ENCODE measurements around the gene ZBTB40. TPM values are rescaled to one million over a fixed set of nuclear protein-coding genes. Genes with fewer than 3 reads are reported as not detected.

The ZBTB40 gene
- total RNA-seq, 1 experiment from 2014 or later, result 25.3 TPM

DNA sequence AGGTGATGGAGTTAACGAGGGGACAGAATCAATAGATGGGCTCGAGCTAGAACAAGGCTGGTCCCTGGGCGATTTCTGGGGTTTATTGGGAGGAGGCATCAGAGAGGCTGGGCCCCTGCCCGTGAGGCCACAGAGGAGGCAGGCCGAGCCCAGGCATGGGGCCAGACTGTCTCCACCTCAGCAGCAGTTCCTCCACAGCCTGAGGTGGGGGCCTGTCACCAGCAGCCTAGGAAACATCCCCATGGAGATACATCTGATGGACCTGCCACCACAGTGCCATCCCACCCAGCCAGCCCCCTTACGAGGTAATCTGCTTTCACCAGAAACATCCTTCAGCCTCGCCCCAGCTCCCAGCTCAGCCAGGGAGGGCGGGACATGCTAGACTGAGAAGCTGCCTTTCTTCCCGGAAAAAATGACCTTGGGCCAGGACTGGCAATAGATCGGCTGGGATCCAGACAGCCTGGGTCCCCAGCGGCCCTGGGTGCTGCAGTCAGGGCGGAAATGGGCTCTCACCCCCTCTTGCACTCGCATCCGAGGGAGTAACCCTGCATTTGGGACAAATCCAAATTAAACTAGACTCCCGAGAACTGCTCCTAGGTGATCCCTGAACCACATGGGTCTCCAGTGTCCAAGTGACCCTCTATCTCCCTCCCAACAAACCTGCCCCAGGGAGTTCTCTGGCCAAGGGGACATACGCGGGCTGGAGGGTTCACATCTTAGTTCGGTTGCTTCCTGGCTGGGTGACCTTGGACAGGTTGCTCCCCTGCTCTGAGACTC, 101.6 kb downstream of the ZBTB40 start:
- no peaks in the 10 kb centered on the region for H3K4me1 ChIP-seq (ENCODE audit: insufficient read depth, low read length, poor library complexity, severe bottlenecking)
- POLR2A ChIA-PET (ENCODE audit: low non-redundant PET), result no interaction called here
- TF ChIP-seq, protein P1, sequence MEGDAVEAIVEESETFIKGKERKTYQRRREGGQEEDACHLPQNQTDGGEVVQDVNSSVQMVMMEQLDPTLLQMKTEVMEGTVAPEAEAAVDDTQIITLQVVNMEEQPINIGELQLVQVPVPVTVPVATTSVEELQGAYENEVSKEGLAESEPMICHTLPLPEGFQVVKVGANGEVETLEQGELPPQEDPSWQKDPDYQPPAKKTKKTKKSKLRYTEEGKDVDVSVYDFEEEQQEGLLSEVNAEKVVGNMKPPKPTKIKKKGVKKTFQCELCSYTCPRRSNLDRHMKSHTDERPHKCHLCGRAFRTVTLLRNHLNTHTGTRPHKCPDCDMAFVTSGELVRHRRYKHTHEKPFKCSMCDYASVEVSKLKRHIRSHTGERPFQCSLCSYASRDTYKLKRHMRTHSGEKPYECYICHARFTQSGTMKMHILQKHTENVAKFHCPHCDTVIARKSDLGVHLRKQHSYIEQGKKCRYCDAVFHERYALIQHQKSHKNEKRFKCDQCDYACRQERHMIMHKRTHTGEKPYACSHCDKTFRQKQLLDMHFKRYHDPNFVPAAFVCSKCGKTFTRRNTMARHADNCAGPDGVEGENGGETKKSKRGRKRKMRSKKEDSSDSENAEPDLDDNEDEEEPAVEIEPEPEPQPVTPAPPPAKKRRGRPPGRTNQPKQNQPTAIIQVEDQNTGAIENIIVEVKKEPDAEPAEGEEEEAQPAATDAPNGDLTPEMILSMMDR (conservative IDR thresholded peaks at IDR 0.05; ENCODE audit: low read depth, low read length), result no peak
- no peak for TF ChIP-seq EZH2 (IDR thresholded peaks at IDR 0.05; ENCODE audit: borderline replicate concordance, low read depth, low read length, poor library complexity, severe bottlenecking)
- H3K27ac ChIP-seq (ENCODE audit: low read depth, low read length, poor library complexity, severe bottlenecking), result no peak overlapping the region
- CTCF ChIA-PET, result no interaction called here
- no peak for DNase-seq (ENCODE audit: low spot score)
- no TSS peak for BruUV-seq (replicated peaks)
- no peaks in the 10 kb centered on the region for H3K36me3 ChIP-seq (ENCODE audit: insufficient read depth, low read length, poor library complexity, severe bottlenecking)
- H3K27me3 ChIP-seq (replicated peaks; ENCODE audit: insufficient read depth, low read depth, low read length, poor library complexity), result peaks cover 43% of the 10 kb centered on the region
- intact Hi-C loops (cut with micrococcal nuclease; ENCODE audit: unreplicated experiment), result no loop called here
- H3K4me3 ChIP-seq (ENCODE audit: low read depth, low read length, poor library complexity, severe bottlenecking), result no peak overlapping the region
- H3K9me3 ChIP-seq (ENCODE audit: low read depth, low read length, poor library complexity, severe bottlenecking), result no peaks in the 10 kb centered on the region

GRCh38 chr1:22553991-22554522, 102.4 kb downstream of the ZBTB40 start:
- peaks cover 36% of the 10 kb centered on the region for H3K27me3 ChIP-seq (replicated peaks; ENCODE audit: insufficient read depth, low read depth, low read length, poor library complexity)
- intact Hi-C loops (cut with micrococcal nuclease; ENCODE audit: unreplicated experiment), result no loop called here
- no peaks in the 10 kb centered on the region for H3K36me3 ChIP-seq (ENCODE audit: insufficient read depth, low read length, poor library complexity, severe bottlenecking)
- H3K27ac ChIP-seq (ENCODE audit: low read depth, low read length, poor library complexity, severe bottlenecking), result no peak overlapping the region
- DNase-seq (ENCODE audit: low spot score), result no peak
- ChIA-PET CTCF (no interaction called here), POLR2A (ENCODE audit: low non-redundant PET) (no interaction called here)
- no peak overlapping the region for H3K4me3 ChIP-seq (ENCODE audit: low read depth, low read length, poor library complexity, severe bottlenecking)
- H3K9me3 ChIP-seq (ENCODE audit: low read depth, low read length, poor library complexity, severe bottlenecking), result no peaks in the 10 kb centered on the region
- TF ChIP-seq, protein P1 (conservative IDR thresholded peaks at IDR 0.05; ENCODE audit: low read depth, low read length), result no peak
- no peak for TF ChIP-seq EZH2 (IDR thresholded peaks at IDR 0.05; ENCODE audit: borderline replicate concordance, low read depth, low read length, poor library complexity, severe bottlenecking)
- no TSS peak for BruUV-seq (replicated peaks)
- H3K4me1 ChIP-seq (ENCODE audit: insufficient read depth, low read length, poor library complexity, severe bottlenecking), result no peaks in the 10 kb centered on the region

DNA sequence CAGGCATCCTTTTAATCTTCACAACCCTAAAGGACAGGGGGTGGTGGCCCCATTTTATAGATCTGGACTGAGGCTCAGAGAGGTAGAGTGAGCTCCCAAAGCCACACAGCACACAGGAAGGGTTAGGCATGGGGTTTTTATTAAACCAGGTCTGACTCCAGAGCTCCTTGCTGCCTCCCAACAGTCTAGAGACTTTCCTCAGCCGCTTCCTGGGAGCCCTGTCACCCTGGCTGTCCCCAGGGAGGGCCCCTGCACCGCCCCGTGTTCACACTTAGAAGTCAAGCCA, 103.7 kb downstream of the ZBTB40 start:
- BruUV-seq (replicated peaks), result no TSS peak

More for the DNA sequence above, 103.7 kb downstream of the ZBTB40 start:
- H3K27me3 ChIP-seq (replicated peaks; ENCODE audit: insufficient read depth, low read depth, low read length, poor library complexity), result peaks cover 48% of the 10 kb centered on the region
- intact Hi-C loops (cut with micrococcal nuclease; ENCODE audit: unreplicated experiment), result no loop called here
- no peaks in the 10 kb centered on the region for H3K9me3 ChIP-seq (ENCODE audit: low read depth, low read length, poor library complexity, severe bottlenecking)
- no peaks in the 10 kb centered on the region for H3K36me3 ChIP-seq (ENCODE audit: insufficient read depth, low read length, poor library complexity, severe bottlenecking)
- H3K4me1 ChIP-seq (ENCODE audit: insufficient read depth, low read length, poor library complexity, severe bottlenecking), result no peaks in the 10 kb centered on the region
- ChIA-PET CTCF (no interaction called here), POLR2A (ENCODE audit: low non-redundant PET) (interaction anchor here (0.5 kb wide), 1 partner anchor 33 kb away, joined by 4 read pairs; no protein-coding TSS in a partner anchor)
- no peak overlapping the region for H3K27ac ChIP-seq (ENCODE audit: low read depth, low read length, poor library complexity, severe bottlenecking)
- no peak overlapping the region for H3K4me3 ChIP-seq (ENCODE audit: low read depth, low read length, poor library complexity, severe bottlenecking)
- DNase-seq (ENCODE audit: low spot score), result no peak
- TF ChIP-seq, protein P1 (conservative IDR thresholded peaks at IDR 0.05; ENCODE audit: low read depth, low read length), result no peak
- TF ChIP-seq EZH2 (IDR thresholded peaks at IDR 0.05; ENCODE audit: borderline replicate concordance, low read depth, low read length, poor library complexity, severe bottlenecking), result no peak
